Panc1 (cell line): ENCODE results near the gene ADCY1.

Source experiments
- POLR2AphosphoS5 ChIP-seq: IDR thresholded peaks from 2 replicates; pipeline ENCODE4 v1.6.1; 2012; ENCODE audit warnings: mild to moderate bottlenecking, low read depth, low read length, moderate library complexity
- SIN3A ChIP-seq: IDR thresholded peaks from 2 replicates; pipeline ENCODE4 v1.6.1; 2012; ENCODE audit warnings: low read depth, mild to moderate bottlenecking, low read length, moderate library complexity, borderline replicate concordance; ENCODE audit not compliant: insufficient read depth
- TCF7L2 ChIP-seq: IDR thresholded peaks from 2 replicates; pipeline ENCODE4 v1.6.1; 2011; ENCODE audit warnings: mild to moderate bottlenecking, low read depth, low read length, inconsistent platforms
- TF ChIP-seq, protein P1 (sequence below): fragments of 450-650 bp; IDR thresholded peaks from 2 replicates; pipeline ENCODE4 v1.5.1; 2017; ENCODE audit warnings: mild to moderate bottlenecking
- TF ChIP-seq, protein P2 (sequence below), 2 experiments: IDR thresholded peaks; 2 replicates each; pipeline ENCODE4 v1.6.1; 2011 to 2012; ENCODE audit warnings: low read depth in 2 of 2, control low read depth in 1 of 2, low read length in 1 of 2, mild to moderate bottlenecking in 1 of 2, moderate library complexity in 1 of 2; ENCODE audit not compliant: insufficient read depth in 1 of 2

DNA sequence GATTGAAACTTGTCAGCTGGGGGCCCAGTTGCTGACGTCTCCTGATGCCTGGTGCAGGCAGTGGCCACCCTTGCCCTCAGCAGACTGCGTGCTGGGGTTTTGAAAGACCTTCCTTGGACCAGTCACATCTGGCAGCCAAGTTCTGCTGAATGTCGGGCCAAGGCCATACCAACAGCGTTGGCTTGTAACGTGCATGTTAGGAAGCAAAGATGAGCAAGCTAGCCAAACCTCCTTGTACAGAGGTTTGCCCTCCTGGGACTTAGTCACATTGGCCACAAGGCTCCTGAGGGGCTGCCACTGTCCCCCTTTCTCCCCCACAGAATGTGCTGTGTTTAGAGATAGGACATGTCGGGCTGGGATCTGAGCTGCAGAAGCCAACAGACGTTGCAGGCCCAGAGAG lies 49.0 kb downstream of the ADCY1 start:
- TF ChIP-seq, protein P1, sequence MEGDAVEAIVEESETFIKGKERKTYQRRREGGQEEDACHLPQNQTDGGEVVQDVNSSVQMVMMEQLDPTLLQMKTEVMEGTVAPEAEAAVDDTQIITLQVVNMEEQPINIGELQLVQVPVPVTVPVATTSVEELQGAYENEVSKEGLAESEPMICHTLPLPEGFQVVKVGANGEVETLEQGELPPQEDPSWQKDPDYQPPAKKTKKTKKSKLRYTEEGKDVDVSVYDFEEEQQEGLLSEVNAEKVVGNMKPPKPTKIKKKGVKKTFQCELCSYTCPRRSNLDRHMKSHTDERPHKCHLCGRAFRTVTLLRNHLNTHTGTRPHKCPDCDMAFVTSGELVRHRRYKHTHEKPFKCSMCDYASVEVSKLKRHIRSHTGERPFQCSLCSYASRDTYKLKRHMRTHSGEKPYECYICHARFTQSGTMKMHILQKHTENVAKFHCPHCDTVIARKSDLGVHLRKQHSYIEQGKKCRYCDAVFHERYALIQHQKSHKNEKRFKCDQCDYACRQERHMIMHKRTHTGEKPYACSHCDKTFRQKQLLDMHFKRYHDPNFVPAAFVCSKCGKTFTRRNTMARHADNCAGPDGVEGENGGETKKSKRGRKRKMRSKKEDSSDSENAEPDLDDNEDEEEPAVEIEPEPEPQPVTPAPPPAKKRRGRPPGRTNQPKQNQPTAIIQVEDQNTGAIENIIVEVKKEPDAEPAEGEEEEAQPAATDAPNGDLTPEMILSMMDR = no peak
- TF ChIP-seq POLR2AphosphoS5 (no peak), TCF7L2 (no peak), SIN3A (no peak)
- TF ChIP-seq, protein P2, sequence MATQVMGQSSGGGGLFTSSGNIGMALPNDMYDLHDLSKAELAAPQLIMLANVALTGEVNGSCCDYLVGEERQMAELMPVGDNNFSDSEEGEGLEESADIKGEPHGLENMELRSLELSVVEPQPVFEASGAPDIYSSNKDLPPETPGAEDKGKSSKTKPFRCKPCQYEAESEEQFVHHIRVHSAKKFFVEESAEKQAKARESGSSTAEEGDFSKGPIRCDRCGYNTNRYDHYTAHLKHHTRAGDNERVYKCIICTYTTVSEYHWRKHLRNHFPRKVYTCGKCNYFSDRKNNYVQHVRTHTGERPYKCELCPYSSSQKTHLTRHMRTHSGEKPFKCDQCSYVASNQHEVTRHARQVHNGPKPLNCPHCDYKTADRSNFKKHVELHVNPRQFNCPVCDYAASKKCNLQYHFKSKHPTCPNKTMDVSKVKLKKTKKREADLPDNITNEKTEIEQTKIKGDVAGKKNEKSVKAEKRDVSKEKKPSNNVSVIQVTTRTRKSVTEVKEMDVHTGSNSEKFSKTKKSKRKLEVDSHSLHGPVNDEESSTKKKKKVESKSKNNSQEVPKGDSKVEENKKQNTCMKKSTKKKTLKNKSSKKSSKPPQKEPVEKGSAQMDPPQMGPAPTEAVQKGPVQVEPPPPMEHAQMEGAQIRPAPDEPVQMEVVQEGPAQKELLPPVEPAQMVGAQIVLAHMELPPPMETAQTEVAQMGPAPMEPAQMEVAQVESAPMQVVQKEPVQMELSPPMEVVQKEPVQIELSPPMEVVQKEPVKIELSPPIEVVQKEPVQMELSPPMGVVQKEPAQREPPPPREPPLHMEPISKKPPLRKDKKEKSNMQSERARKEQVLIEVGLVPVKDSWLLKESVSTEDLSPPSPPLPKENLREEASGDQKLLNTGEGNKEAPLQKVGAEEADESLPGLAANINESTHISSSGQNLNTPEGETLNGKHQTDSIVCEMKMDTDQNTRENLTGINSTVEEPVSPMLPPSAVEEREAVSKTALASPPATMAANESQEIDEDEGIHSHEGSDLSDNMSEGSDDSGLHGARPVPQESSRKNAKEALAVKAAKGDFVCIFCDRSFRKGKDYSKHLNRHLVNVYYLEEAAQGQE (IDR thresholded peaks at IDR 0.05; ENCODE audit: insufficient read depth in 1 of 2, low read depth in 2 of 2, low read length in 1 of 2) = no peak
